DOHH2 (cell line): ENCODE data around the gene MBD5.

Experiments used
- CTCF ChIP-seq: fragments of 200-600 bp; sonication (generic); IDR thresholded peaks from one replicate; pipeline ENCODE4 v1.5.1; 2014; ENCODE audit warnings: antibody characterized with exemption, mild to moderate bottlenecking, low read depth, low read length; ENCODE audit not compliant: poor library complexity, severe bottlenecking
- EZH2phosphoT487 ChIP-seq: fragments of 200-600 bp; sonication (generic); IDR thresholded peaks from 2 replicates; pipeline ENCODE4 v1.6.1; 2017; ENCODE audit warnings: borderline replicate concordance, mild to moderate bottlenecking, antibody characterized with exemption, low read length, moderate library complexity, mixed read lengths

DNA sequence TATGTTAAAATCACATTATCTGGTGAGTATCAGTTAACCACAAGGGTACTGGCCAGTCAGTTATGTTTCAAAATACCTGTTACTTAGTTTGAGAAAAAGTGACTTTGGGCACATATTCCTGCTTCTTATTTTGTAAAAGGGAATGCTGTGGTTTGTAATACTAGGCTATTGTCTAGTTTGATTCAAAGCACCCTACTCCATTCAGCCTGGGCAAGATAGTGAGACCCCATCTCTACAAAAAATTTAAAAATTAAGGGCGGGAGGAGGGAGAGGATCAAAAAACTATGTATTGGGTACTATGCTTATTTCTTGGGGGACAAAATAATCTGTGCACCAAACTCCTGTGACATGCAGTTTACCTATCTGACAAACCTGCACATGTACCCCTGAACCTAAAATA lies 18.9 kb downstream of the MBD5 start:
- no peak for TF ChIP-seq EZH2phosphoT487
- TF ChIP-seq CTCF = no peak
